ENCODE measurements around the gene NFIA. TPM values are rescaled to one million over a fixed set of nuclear protein-coding genes. Genes with fewer than 3 reads are reported as not detected.

Gene NFIA
- total RNA-seq, 4 donors from 2014 or later, result 32.0 to 160 (median 32.9) TPM

- Histone ChIP-seq H3K9me3 (no peaks in the 10 kb centered on the region), H3K27me3 (no peaks in the 10 kb centered on the region), H3K36me3 (no peaks in the 10 kb centered on the region), H3K27ac (no peak overlapping the region), H3K4me3 (no peak overlapping the region), H3K4me1 (no peaks in the 10 kb centered on the region)
- no peak for DNase-seq
- TF ChIP-seq POLR2A (IDR thresholded peaks at IDR 0.05) (no peak), CTCF (IDR thresholded peaks at IDR 0.05) (no peak)
Observed at GRCh38 chr1:61474269-61474817, 392.0 kb downstream of the NFIA start.

- no peak for DNase-seq
- TF ChIP-seq POLR2A (IDR thresholded peaks at IDR 0.05), result no peak
- TF ChIP-seq CTCF (IDR thresholded peaks at IDR 0.05), result no peak
- Histone ChIP-seq H3K27ac (no peak overlapping the region), H3K4me1 (no peaks in the 10 kb centered on the region), H3K36me3 (no peaks in the 10 kb centered on the region), H3K9me3 (no peaks in the 10 kb centered on the region), H3K27me3 (no peaks in the 10 kb centered on the region), H3K4me3 (no peak overlapping the region)
Observed at GRCh38 chr1:61474963-61475362, 392.6 kb downstream of the NFIA start.

GRCh38 chr1:61477301-61477700, 394.9 kb downstream of the NFIA start:
- Histone ChIP-seq H3K36me3 (no peaks in the 10 kb centered on the region), H3K4me1 (no peaks in the 10 kb centered on the region), H3K9me3 (no peaks in the 10 kb centered on the region), H3K4me3 (no peak overlapping the region), H3K27ac (no peak overlapping the region), H3K27me3 (no peaks in the 10 kb centered on the region)
- no peak for DNase-seq
- TF ChIP-seq CTCF (IDR thresholded peaks at IDR 0.05), result no peak
- no peak for TF ChIP-seq POLR2A (IDR thresholded peaks at IDR 0.05)

GRCh38 chr1:61480273-61480935, 398.0 kb downstream of the NFIA start:
- no peak for DNase-seq
- TF ChIP-seq CTCF (IDR thresholded peaks at IDR 0.05) (no peak), POLR2A (IDR thresholded peaks at IDR 0.05) (no peak)

GRCh38 chr1:61481315-61481715, 399.0 kb downstream of the NFIA start:
- H3K9me3 ChIP-seq, result no peaks in the 10 kb centered on the region
- H3K4me1 ChIP-seq, result no peaks in the 10 kb centered on the region
- no peak for DNase-seq
- H3K27me3 ChIP-seq, result no peaks in the 10 kb centered on the region
- H3K4me3 ChIP-seq, result no peak overlapping the region
- no peak for TF ChIP-seq CTCF (IDR thresholded peaks at IDR 0.05)
- no peak for TF ChIP-seq POLR2A (IDR thresholded peaks at IDR 0.05)
- no peaks in the 10 kb centered on the region for H3K36me3 ChIP-seq
- no peak overlapping the region for H3K27ac ChIP-seq

More at GRCh38 chr1:61480273-61480935, 398.0 kb downstream of the NFIA start:
- Histone ChIP-seq H3K4me1 (no peaks in the 10 kb centered on the region), H3K9me3 (no peaks in the 10 kb centered on the region), H3K27ac (no peak overlapping the region), H3K36me3 (no peaks in the 10 kb centered on the region), H3K4me3 (no peak overlapping the region), H3K27me3 (no peaks in the 10 kb centered on the region)

Measured in Peyer's patch (tissue), 4 donors.